ENCODE measurements around the gene UBE2H. TPM values are rescaled to one million over a fixed set of nuclear protein-coding genes. Genes with fewer than 3 reads are reported as not detected.
"Not testable (repeated sequence)": the region's sequence is repeated elsewhere in the genome, so short reads cannot be mapped to it uniquely, and the experiment has no call there.

UBE2H gene
- total RNA-seq, 2 donors from 2014 or later = 72.6 to 81.8 TPM

DNA sequence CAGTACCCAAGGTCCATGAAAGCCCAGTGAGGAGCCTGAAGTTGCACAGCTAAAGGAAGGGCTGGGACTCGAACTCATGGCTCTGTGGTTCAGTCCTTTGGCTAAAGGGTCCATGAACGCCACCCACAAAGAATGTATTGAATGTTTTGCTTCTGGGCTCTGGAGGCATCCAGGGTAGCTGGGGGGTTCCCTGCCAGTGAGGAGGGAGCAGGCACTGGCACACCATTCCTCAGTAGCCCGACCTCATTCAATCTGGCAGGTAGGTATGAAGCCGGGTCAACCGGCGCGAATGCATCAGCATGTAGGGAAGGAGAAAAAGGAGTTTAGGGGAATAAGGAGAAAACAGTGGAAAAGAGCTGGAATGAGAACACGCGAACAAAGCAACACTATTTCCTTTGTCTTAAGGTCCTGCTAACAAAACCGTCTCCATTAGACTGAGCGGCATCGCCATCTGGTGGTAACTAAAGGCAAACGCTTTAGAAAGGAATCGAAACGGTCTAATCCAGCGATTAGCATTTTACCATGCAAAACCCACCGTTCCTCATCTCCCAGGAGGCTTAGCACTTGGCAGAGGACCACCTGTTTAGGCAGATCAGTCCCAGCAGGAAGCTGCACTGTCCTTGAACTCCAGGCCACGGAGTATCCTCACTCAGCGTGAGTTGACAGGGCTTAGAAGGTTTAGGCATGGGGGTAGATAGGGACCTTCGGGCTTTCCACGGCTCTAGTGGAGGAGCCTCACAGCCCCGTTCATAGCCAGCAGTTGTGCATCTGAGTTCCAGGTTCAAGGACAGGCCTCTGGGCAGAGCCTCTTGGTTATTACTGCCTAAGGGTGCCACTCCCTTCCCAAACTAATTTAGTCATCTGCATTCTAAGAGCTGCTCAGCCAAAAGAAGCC is 122.8 kb downstream of the UBE2H start:
- no peak for DNase-seq (ENCODE audit: low spot score)
- Histone ChIP-seq H3K4me3 (peak overlapping the region; percentile 1 to 25), H3K4me1 (peaks cover 0 to 47% of the 10 kb centered on the region in 2 donors), H3K36me3 (peaks cover 10% of the 10 kb centered on the region), H3K27me3 (no peaks in the 10 kb centered on the region), H3K9me3 (no peaks in the 10 kb centered on the region), H3K27ac (peak overlapping the region; percentile 64 to 73)
- TF ChIP-seq, protein P1, sequence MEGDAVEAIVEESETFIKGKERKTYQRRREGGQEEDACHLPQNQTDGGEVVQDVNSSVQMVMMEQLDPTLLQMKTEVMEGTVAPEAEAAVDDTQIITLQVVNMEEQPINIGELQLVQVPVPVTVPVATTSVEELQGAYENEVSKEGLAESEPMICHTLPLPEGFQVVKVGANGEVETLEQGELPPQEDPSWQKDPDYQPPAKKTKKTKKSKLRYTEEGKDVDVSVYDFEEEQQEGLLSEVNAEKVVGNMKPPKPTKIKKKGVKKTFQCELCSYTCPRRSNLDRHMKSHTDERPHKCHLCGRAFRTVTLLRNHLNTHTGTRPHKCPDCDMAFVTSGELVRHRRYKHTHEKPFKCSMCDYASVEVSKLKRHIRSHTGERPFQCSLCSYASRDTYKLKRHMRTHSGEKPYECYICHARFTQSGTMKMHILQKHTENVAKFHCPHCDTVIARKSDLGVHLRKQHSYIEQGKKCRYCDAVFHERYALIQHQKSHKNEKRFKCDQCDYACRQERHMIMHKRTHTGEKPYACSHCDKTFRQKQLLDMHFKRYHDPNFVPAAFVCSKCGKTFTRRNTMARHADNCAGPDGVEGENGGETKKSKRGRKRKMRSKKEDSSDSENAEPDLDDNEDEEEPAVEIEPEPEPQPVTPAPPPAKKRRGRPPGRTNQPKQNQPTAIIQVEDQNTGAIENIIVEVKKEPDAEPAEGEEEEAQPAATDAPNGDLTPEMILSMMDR (IDR thresholded peaks at IDR 0.05) = peak; percentile 80 to 93

DNA sequence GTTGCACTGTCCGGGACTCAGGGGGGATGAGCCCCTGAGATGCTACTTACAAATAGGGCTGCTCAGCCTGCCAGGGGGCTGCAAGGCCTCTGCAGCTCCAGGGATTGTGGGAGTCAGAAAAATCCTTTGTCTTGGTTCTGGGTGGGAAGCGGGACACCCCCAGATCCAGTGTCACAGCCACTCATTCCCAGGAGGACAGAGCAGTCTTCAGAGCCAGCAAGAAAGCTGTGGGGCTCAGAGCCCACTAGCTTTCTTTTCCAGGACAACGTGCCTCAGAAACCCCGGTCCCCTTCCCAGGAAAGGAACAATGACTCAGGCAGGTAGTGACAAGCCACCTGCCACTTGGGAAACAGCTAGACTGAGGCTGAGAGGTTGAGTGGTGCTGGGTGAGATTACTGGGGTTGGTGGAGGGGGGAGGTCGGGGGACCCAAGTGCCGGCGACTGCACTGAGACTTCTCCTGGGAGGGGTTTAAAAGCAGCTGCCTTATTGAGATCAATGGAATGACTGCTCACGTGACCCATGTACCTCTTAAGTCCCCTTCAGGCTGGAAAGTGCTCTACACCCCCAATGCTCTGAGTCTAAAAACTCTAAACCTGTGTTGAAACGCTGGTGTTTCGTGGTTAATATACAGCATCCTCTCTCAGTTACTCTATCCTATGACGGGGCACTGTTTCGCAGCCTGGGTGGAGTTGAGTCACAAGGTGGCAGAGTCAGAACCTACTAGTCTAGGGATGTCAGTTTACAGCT is 123.6 kb downstream of the UBE2H start:
- Histone ChIP-seq H3K4me1 (peaks cover 0 to 52% of the 10 kb centered on the region in 2 donors), H3K4me3 (no peak overlapping the region), H3K27ac (peak overlapping the region; percentile 64 to 73), H3K27me3 (no peaks in the 10 kb centered on the region), H3K36me3 (peaks cover 2% of the 10 kb centered on the region), H3K9me3 (no peaks in the 10 kb centered on the region)
- DNase-seq (ENCODE audit: low spot score) = no peak
- TF ChIP-seq, protein P1 (IDR thresholded peaks at IDR 0.05) = no peak

DNA sequence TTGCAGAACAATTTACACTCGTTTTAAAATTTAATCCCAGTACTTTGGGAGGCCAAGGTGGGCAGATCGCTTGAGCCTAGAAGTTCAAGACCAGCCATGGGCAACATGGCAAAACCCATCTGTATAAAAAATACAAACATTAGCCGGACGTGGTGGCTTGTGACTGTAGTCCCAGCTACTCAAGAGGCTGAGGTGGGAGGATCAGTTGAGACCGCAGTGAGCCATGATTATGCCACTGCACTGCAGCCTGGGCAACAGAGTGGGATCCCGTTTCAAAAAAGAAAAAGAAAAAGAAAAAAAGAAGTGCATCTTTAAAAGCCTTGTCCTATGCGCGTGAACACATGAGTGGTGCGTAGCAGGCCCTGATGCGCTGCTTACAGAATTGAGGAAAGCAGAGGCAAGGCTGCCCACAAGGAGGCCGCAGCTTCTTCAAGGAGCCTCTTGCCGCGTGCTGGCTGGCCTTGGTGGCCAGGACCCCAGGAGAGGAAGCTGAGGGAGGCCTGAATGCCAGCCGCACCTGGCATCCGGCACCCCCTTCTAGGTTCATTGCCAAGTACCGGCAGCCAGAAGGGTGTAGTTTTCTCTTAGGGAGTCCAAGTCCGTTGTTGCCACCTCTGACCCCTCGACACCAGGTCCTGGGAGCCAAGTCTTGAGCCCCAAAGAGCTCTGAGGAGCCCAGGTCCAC is 124.5 kb downstream of the UBE2H start:
- TF ChIP-seq, protein P1 (IDR thresholded peaks at IDR 0.05) = no peak
- DNase-seq (ENCODE audit: low spot score) = no peak
- no peak overlapping the region for H3K27ac ChIP-seq
- H3K27me3 ChIP-seq = no peaks in the 10 kb centered on the region
- peaks cover 0 to 52% of the 10 kb centered on the region in 2 donors for H3K4me1 ChIP-seq
- no peaks in the 10 kb centered on the region for H3K9me3 ChIP-seq
- no peaks in the 10 kb centered on the region for H3K36me3 ChIP-seq
- no peak overlapping the region for H3K4me3 ChIP-seq

DNA sequence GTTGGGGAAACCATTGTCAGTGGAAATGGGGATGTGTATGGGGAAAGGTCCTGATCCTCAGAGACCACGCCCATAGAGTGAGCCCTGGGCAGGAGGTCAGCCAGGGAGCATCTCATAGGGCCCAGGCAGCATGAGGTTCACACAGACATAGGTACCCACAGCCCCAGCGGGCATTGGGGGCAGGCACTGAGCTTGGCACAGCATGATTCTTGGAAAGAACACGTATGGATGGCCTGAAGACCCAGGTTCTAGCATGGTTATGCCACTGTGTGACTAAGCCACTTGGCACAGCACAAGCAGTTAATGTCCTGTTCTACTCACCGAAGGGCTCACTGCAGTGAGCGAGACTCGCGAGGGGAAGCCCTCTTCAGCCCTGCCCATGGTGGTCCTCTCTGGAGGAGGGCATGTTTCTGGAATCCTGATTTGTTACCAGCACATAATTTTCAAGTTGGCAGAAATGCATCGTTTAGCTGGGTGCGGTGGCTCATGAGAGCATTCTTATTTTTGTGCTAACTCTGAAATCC is 125.2 kb downstream of the UBE2H start:
- Histone ChIP-seq H3K27me3 (no peaks in the 10 kb centered on the region), H3K9me3 (no peaks in the 10 kb centered on the region), H3K27ac (no peak overlapping the region), H3K36me3 (no peaks in the 10 kb centered on the region), H3K4me1 (peaks cover 0 to 50% of the 10 kb centered on the region in 2 donors), H3K4me3 (no peak overlapping the region)
- TF ChIP-seq, protein P1 (IDR thresholded peaks at IDR 0.05) = no peak
- no peak for DNase-seq (ENCODE audit: low spot score)

DNA sequence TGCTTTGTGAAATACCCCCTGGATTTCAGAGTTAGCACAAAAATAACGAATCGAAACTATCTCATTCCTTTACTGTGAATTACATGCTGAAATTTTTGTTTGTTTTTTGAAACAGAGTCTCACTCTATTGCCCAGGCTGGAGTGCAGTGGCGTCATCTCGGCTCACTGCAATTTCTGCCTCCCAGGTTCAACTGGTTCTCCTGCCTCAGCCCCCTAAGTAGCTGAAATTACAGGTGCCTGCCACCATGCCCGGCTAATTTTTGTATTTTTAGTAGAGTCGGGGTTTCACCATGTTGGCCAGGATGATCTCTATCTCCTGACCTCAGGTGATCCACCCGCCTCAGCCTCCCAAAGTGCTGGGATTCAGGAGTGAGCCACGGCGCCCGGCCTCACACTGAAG is 125.9 kb downstream of the UBE2H start:
- H3K27me3 ChIP-seq; DNase-seq (ENCODE audit: low spot score); H3K36me3 ChIP-seq; H3K4me3 ChIP-seq; H3K9me3 ChIP-seq; H3K27ac ChIP-seq: not testable (repeated sequence)
- H3K4me1 ChIP-seq = peaks cover 0 to 44% of the 10 kb centered on the region in 2 donors

All from right atrium auricular region (tissue), 2 donors.